HUES6 (cell line): Measurements from ENCODE around the gene PKNOX2.

Experiments
- H3K27ac ChIP-seq: 2 replicates; pipeline ENCODE4 v1.7.0; 2013; ENCODE audit warnings: low read depth, mild to moderate bottlenecking, low read length, inconsistent platforms
- H3K27me3 ChIP-seq: 2 replicates; pipeline ENCODE4 v1.6.1; 2013; ENCODE audit warnings: low read length; ENCODE audit not compliant: control insufficient read depth, insufficient read depth
- H3K36me3 ChIP-seq: 2 replicates; pipeline ENCODE4 v1.6.1; 2013; ENCODE audit warnings: low read length; ENCODE audit not compliant: control insufficient read depth, insufficient read depth
- H3K4me1 ChIP-seq: 2 replicates; pipeline ENCODE4 v1.6.1; 2013; ENCODE audit warnings: low read length; ENCODE audit not compliant: control insufficient read depth, insufficient read depth
- H3K4me3 ChIP-seq: 2 replicates; pipeline ENCODE4 v1.5.1; 2013; ENCODE audit warnings: low read depth, low read length
- H3K9ac ChIP-seq: one replicate; pipeline ENCODE4 v1.6.1; 2013; ENCODE audit warnings: mild to moderate bottlenecking, low read length
- H3K9me3 ChIP-seq: 2 replicates; pipeline ENCODE4 v1.6.1; 2013; ENCODE audit warnings: low read depth, low read length; ENCODE audit not compliant: control insufficient read depth, insufficient read depth

The PKNOX2 gene

DNA sequence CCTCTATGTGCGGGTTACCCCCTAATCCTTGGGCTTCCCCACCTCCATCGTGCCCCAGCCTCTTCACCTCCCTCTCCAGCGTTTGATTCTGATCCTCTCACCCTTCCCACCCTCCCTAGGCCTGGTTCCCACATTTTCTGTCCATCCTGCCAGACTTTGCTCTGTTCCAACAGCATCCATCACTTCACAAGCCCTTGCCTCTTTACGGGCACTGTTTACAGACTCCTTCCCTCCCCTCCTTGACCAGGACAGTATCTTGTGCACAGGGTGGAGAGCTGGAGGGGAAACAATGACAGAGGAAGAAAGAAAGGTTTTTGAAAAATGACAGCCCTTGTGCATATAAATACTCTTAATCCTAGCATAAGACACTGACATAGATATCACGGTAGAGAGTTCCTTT is 301.1 kb downstream of the PKNOX2 start:
- Histone ChIP-seq H3K4me3 (no peak overlapping the region), H3K27ac (no peak overlapping the region), H3K4me1 (peaks cover 11% of the 10 kb centered on the region), H3K9me3 (no peaks in the 10 kb centered on the region), H3K27me3 (no peaks in the 10 kb centered on the region), H3K9ac (no peak overlapping the region), H3K36me3 (no peaks in the 10 kb centered on the region)

DNA sequence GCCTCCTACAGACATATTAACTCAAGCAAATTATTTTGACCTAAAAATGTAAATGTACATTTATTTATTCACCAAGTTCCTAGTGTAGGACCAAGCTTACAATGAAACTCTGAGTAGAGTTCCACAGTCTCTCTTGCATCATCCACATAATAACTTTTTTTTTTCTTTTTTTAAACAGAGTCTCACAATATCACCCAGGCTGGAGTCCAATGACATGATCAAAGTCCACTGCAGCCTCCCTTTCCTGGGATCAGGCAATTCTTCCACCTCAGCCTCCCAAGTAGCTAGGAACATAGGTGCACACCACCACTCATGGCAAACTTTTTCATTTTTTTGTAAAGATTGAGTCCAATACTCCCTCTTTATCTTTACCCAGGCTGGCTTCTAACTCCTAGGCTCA is 303.5 kb downstream of the PKNOX2 start:
- Histone ChIP-seq H3K36me3 (no peaks in the 10 kb centered on the region), H3K27me3 (no peaks in the 10 kb centered on the region), H3K4me3 (no peak overlapping the region), H3K9ac (no peak overlapping the region), H3K27ac (no peak overlapping the region), H3K4me1 (peaks cover 11% of the 10 kb centered on the region), H3K9me3 (no peaks in the 10 kb centered on the region)

- H3K27me3 ChIP-seq = no peaks in the 10 kb centered on the region
- no peak overlapping the region for H3K9ac ChIP-seq
- H3K36me3 ChIP-seq = no peaks in the 10 kb centered on the region
- H3K4me1 ChIP-seq = peaks cover 11% of the 10 kb centered on the region
- no peaks in the 10 kb centered on the region for H3K9me3 ChIP-seq
- no peak overlapping the region for H3K27ac ChIP-seq
- H3K4me3 ChIP-seq = no peak overlapping the region
Measured at GRCh38 chr11:125468852-125469251, 304.3 kb downstream of the PKNOX2 start.

DNA sequence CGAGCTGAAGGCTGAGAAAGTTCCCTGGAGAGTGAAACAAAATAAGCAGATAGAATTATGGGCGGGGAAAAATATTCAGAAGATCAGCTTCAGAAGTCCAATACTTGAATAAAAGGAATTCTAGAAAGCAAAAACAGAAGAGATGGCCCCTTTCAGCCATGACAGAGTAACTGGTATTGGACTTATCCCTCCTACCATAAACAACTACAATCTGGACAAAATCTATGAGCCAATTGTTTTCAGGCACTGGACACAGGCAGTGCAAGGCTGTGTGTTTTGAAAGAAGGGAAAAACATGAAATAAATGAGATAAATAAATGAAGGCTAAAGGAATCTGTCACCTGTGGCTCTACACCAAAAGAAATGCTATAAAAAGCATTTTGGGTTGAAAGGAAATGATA is 305.8 kb downstream of the PKNOX2 start:
- H3K4me1 ChIP-seq = peaks cover 6% of the 10 kb centered on the region
- H3K4me3 ChIP-seq = no peak overlapping the region
- H3K36me3 ChIP-seq = no peaks in the 10 kb centered on the region
- H3K27me3 ChIP-seq = no peaks in the 10 kb centered on the region
- no peaks in the 10 kb centered on the region for H3K9me3 ChIP-seq
- no peak overlapping the region for H3K9ac ChIP-seq
- H3K27ac ChIP-seq = no peak overlapping the region

GRCh38 chr11:125476721-125477120 is 312.2 kb downstream of the PKNOX2 start:
- Histone ChIP-seq H3K4me1 (peaks cover 10% of the 10 kb centered on the region), H3K27ac (no peak overlapping the region), H3K4me3 (no peak overlapping the region), H3K36me3 (no peaks in the 10 kb centered on the region), H3K27me3 (no peaks in the 10 kb centered on the region), H3K9me3 (no peaks in the 10 kb centered on the region), H3K9ac (no peak overlapping the region)

DNA sequence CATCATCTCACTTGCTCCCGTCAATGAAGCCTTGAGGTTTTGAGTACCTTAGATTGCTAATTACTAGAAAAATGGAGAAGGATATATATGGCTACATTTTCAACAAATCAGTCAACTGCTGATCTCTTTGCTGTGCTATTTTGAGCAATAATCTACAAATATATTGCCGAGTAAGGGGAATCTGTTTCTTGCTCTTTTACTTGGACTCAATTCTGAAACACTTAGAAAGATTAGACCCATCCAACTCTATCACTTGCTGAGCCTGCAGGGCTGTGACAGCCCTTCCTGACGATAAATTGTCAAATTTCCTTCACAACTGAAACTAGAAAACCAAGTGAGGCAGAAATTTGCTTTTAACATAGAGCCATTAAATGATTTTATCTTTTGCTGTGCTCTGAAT is 314.6 kb downstream of the PKNOX2 start:
- H3K4me3 ChIP-seq = no peak overlapping the region
- H3K36me3 ChIP-seq = no peaks in the 10 kb centered on the region
- no peak overlapping the region for H3K9ac ChIP-seq
- H3K27ac ChIP-seq = no peak overlapping the region
- H3K4me1 ChIP-seq = peaks cover 21% of the 10 kb centered on the region
- no peaks in the 10 kb centered on the region for H3K9me3 ChIP-seq
- no peaks in the 10 kb centered on the region for H3K27me3 ChIP-seq

GRCh38 chr11:125481531-125481930 is 317.0 kb downstream of the PKNOX2 start:
- Histone ChIP-seq H3K9ac (no peak overlapping the region), H3K36me3 (no peaks in the 10 kb centered on the region), H3K4me1 (peaks cover 21% of the 10 kb centered on the region), H3K27ac (no peak overlapping the region), H3K9me3 (no peaks in the 10 kb centered on the region), H3K4me3 (no peak overlapping the region), H3K27me3 (no peaks in the 10 kb centered on the region)
